IPS DF 6.9 (cell line): Measurements from ENCODE around the gene HERC4.

Experiments used
- DNase-seq: peaks from one replicate; pipeline ENCODE4 v3.0.0-alpha.2; 2013; ENCODE audit warnings: low read depth, low spot score
- H3K27ac ChIP-seq: one replicate; pipeline ENCODE4 v1.5.1; 2013; ENCODE audit warnings: low read length, control low read depth
- H3K27me3 ChIP-seq: 2 replicates; pipeline ENCODE4 v1.6.1; 2013; ENCODE audit warnings: mild to moderate bottlenecking, low read length; ENCODE audit not compliant: control insufficient read depth, insufficient read depth
- H3K36me3 ChIP-seq: 2 replicates; pipeline ENCODE4 v1.6.1; 2013; ENCODE audit warnings: low read length; ENCODE audit not compliant: control insufficient read depth, insufficient read depth
- H3K4me1 ChIP-seq: 2 replicates; pipeline ENCODE4 v1.6.1; 2013; ENCODE audit warnings: low read length; ENCODE audit not compliant: control insufficient read depth, insufficient read depth
- H3K4me3 ChIP-seq: 2 replicates; pipeline ENCODE4 v1.5.1; 2013; ENCODE audit warnings: mild to moderate bottlenecking, low read length
- H3K9me3 ChIP-seq: 2 replicates; pipeline ENCODE4 v1.6.1; 2013; ENCODE audit warnings: low read length, inconsistent platforms; ENCODE audit not compliant: control insufficient read depth, insufficient read depth
- WGBS: extraction: QIAGEN DNeasy Blood & Tissue Kit; methylation state at CpG from one replicate; pipeline ENCODE4 v1.1.7; 2013; ENCODE audit warnings: mixed read lengths, missing lambda C conversion rate; ENCODE audit not compliant: insufficient read length, insufficient coverage; 5-methylcytosine and 5-hydroxymethylcytosine counted together

The HERC4 gene

GRCh38 chr10:67933199-67933598 is 141.9 kb downstream of the HERC4 start:
- H3K36me3 ChIP-seq = no peaks in the 10 kb centered on the region

GRCh38 chr10:67926951-67927350 is 148.1 kb downstream of the HERC4 start:
- H3K9me3 ChIP-seq = no peaks in the 10 kb centered on the region
- H3K4me1 ChIP-seq = no peaks in the 10 kb centered on the region
- no peaks in the 10 kb centered on the region for H3K27me3 ChIP-seq
- no CpG with 5 or more reads among the region's 1 CpG for WGBS
- no peaks in the 10 kb centered on the region for H3K36me3 ChIP-seq
- no peak for DNase-seq
- no peak overlapping the region for H3K4me3 ChIP-seq
- no peak overlapping the region for H3K27ac ChIP-seq

More at GRCh38 chr10:67933199-67933598, 141.9 kb downstream of the HERC4 start:
- no peak overlapping the region for H3K4me3 ChIP-seq
- H3K4me1 ChIP-seq = no peaks in the 10 kb centered on the region
- no peaks in the 10 kb centered on the region for H3K9me3 ChIP-seq
- DNase-seq = no peak
- no CpG with 5 or more reads among the region's 2 CpGs for WGBS
- no peaks in the 10 kb centered on the region for H3K27me3 ChIP-seq
- no peak overlapping the region for H3K27ac ChIP-seq

- Histone ChIP-seq H3K27ac (no peak overlapping the region), H3K9me3 (no peaks in the 10 kb centered on the region), H3K4me1 (no peaks in the 10 kb centered on the region), H3K36me3 (no peaks in the 10 kb centered on the region), H3K27me3 (no peaks in the 10 kb centered on the region), H3K4me3 (no peak overlapping the region)
- WGBS = no CpG with 5 or more reads among the region's 1 CpG
- no peak for DNase-seq
Observed at GRCh38 chr10:67925449-67926005, 149.6 kb downstream of the HERC4 start.

- no peak for DNase-seq
- H3K4me1 ChIP-seq = no peaks in the 10 kb centered on the region
- H3K27me3 ChIP-seq = no peaks in the 10 kb centered on the region
- H3K4me3 ChIP-seq = no peak overlapping the region
- no CpG with 5 or more reads among the region's 3 CpGs for WGBS
- H3K9me3 ChIP-seq = no peaks in the 10 kb centered on the region
- H3K27ac ChIP-seq = no peak overlapping the region
- no peaks in the 10 kb centered on the region for H3K36me3 ChIP-seq
Observed at GRCh38 chr10:67924136-67924535, 150.9 kb downstream of the HERC4 start.

GRCh38 chr10:67923551-67923950 is 151.5 kb downstream of the HERC4 start:
- H3K27ac ChIP-seq = no peak overlapping the region
- no CpG with 5 or more reads among the region's 5 CpGs for WGBS
- no peak overlapping the region for H3K4me3 ChIP-seq
- H3K36me3 ChIP-seq = peaks cover 1% of the 10 kb centered on the region; the same call in 1 of the 2 replicates
- no peaks in the 10 kb centered on the region for H3K9me3 ChIP-seq
- H3K27me3 ChIP-seq = no peaks in the 10 kb centered on the region
- no peaks in the 10 kb centered on the region for H3K4me1 ChIP-seq
- no peak for DNase-seq

GRCh38 chr10:67921065-67921464 is 154.0 kb downstream of the HERC4 start:
- H3K4me1 ChIP-seq = no peaks in the 10 kb centered on the region
- H3K9me3 ChIP-seq = no peaks in the 10 kb centered on the region
- WGBS = no CpG with 5 or more reads among the region's 1 CpG
- no peak for DNase-seq
- no peak overlapping the region for H3K27ac ChIP-seq
- no peak overlapping the region for H3K4me3 ChIP-seq
- peaks cover 6% of the 10 kb centered on the region; the same call in 1 of the 2 replicates for H3K36me3 ChIP-seq
- H3K27me3 ChIP-seq = no peaks in the 10 kb centered on the region

- H3K4me3 ChIP-seq = no peak overlapping the region
- peaks cover 16% of the 10 kb centered on the region; the same call in 1 of the 2 replicates for H3K36me3 ChIP-seq
- H3K4me1 ChIP-seq = no peaks in the 10 kb centered on the region
- no peak for DNase-seq
- no peaks in the 10 kb centered on the region for H3K27me3 ChIP-seq
- H3K27ac ChIP-seq = no peak overlapping the region
- H3K9me3 ChIP-seq = no peaks in the 10 kb centered on the region
- no CpG with 5 or more reads among the region's 1 CpG for WGBS
Observed at GRCh38 chr10:67917679-67918078, 157.4 kb downstream of the HERC4 start.

- H3K4me1 ChIP-seq = no peaks in the 10 kb centered on the region
- WGBS = no CpG with 5 or more reads among the region's 2 CpGs
- H3K4me3 ChIP-seq = no peak overlapping the region
- H3K9me3 ChIP-seq = no peaks in the 10 kb centered on the region
- DNase-seq = no peak
- H3K36me3 ChIP-seq = peaks cover 18% of the 10 kb centered on the region; the same call in 1 of the 2 replicates
- no peaks in the 10 kb centered on the region for H3K27me3 ChIP-seq
- H3K27ac ChIP-seq = no peak overlapping the region
Observed at GRCh38 chr10:67917169-67917568, 157.9 kb downstream of the HERC4 start.

- Histone ChIP-seq H3K36me3 (peaks cover 18% of the 10 kb centered on the region; the same call in 1 of the 2 replicates), H3K27ac (no peak overlapping the region), H3K4me1 (no peaks in the 10 kb centered on the region), H3K27me3 (no peaks in the 10 kb centered on the region), H3K9me3 (no peaks in the 10 kb centered on the region), H3K4me3 (no peak overlapping the region)
- WGBS = no CpG with 5 or more reads among the region's 8 CpGs
- no peak for DNase-seq
Observed at GRCh38 chr10:67914777-67915340, 160.2 kb downstream of the HERC4 start.

- Histone ChIP-seq H3K27me3 (no peaks in the 10 kb centered on the region), H3K36me3 (peaks cover 15% of the 10 kb centered on the region; the same call in 1 of the 2 replicates)
Observed at GRCh38 chr10:67912331-67912946, 162.6 kb downstream of the HERC4 start.

More at GRCh38 chr10:67912331-67912946, 162.6 kb downstream of the HERC4 start:
- no peak overlapping the region for H3K4me3 ChIP-seq
- WGBS = no CpG with 5 or more reads among the region's 2 CpGs
- H3K27ac ChIP-seq = no peak overlapping the region
- H3K4me1 ChIP-seq = no peaks in the 10 kb centered on the region
- H3K9me3 ChIP-seq = no peaks in the 10 kb centered on the region
- DNase-seq = no peak
